Hypothalamus (tissue), 51 donors: ENCODE data around the gene ARHGEF3.

Experiments used
- DNase-seq, 51 donors: peaks; one replicate each; lab custom pipeline; 2025; lab: John Stamatoyannopoulos, UW

The ARHGEF3 gene

DNA sequence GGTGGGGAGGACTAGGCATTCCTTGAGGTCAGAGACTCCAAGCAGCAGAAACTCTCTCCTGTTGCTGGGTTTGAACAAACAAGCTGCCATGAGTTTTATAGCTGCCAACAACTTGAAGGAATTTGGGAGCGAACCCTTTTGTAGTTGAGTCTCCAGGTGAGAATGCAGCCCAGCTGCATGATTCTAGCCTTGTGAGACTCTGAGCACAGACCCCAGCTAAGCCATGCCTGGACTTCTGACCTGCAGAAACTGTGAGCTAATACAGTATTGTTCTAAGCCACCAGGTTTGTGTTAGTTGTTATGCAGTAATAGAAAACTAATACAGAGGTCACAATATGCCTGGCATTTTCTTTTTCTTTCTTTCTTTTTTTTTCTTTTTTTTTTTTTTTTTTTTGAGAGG is 112.4 kb downstream of the ARHGEF3 start:
- no peak for DNase-seq

DNA sequence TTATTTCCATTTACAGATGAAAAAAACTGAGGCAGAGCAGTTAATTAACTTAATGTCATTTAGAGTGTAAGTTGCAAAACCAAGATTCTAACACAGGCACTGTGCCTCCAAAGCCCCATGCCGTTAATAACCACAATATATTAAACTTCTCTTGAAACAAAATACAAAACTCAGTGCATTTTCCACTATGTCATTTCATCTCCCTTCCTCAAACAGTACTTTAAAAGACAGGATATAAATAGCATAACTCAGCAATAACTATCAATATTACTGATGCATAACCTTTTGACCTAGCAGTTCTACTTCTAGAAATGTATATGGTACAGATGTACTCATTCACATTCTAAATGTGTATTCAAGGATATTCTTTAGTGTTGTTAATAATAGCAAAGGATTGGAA is 113.6 kb downstream of the ARHGEF3 start:
- DNase-seq: no peak

DNA sequence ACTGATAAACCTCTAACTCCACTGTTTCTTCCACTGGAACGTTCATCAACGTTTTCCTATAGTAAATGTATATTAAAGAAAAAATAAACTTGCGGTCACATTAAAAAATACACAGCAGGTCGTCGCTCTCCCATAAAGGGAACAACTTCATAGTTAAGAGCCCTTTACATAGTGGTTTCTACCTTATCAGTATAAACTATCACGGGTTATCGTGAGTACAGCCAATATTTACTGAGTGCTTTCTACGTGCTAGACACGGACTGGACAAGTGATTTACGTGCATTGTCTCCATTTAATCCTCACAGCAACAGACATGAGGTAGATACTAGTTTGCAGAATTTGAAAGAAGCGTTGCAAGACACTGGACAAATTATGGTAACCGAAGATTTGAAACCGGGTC is 117.7 kb downstream of the ARHGEF3 start:
- DNase-seq: no peak

DNA sequence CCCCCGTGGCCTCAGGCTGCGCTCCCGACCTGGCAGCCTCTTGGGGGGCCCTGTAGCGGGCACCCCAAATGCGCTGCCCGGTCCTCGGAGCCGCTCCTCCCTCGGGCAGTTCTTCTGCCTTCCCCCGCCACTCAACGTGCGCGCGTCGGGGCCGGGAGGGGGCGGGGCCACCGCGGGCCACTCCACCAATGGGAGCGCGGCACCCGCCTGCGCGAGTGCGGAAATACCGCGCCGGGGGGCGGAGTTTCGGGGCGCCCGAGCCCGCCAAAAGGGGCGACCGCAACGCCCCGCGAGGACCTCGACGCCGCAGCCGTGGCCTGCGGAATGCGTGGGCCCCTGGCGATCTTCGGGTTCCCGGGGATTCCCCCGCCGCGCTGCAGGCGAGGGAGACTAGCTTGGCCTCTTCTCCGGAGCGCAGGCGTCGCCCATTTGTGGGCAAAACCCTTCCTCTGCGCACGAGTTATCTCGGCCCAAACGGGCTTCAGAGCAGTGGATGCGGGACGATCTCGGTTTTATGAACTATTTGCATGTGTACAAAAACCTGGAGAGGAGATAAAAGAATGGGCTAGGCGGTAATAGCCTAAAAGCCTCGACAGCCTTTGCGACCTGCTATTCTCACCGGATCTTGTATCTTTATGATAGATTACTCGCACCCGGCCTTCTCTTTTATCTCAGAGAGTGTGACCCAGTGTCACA is 118.5 kb downstream of the ARHGEF3 start, which contains the start of gene TASOR:
TSS of gene TASOR (minus strand) at position 144 of the 696 bp plus-strand sequence. CDS start 259 bp downstream, outside the sequence.
- peak in 49 of 51 donors; percentile 15 to 87 (median 67) for DNase-seq

DNA sequence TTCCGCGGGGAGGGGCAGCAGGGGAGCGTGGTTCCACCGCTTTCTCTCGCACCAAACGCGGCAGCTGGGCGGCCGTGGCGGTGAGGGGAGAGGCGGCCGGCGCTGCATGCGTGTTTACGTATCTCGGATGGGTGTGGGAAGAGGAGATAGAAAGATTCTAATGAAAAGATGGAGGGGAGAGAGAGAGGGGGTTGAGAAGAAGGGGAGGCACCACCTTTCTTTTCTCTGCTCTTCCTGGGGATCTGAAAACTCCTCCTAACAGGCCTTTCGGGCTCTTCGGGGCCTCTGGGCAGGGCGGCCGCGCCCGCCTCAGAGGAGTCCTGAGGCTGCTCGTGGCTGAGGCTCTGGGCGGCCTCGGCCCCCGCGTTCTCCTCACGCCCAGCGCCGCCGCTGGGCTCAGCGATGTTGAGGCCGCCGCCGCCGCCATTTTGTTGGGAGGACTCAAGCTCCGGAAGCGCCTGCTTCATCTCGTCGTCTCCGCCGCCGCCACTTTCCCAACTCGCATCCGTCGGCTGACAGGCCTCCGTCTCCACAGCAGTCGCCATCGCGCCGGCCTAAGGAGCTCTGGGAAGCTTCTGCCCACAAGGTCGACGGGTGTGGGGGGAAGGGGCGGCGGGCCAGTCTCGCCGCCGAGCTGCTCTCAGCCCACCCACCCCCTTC is 119.2 kb downstream of the ARHGEF3 start:
- DNase-seq: peak; percentile 6 to 87 (median 60)

DNA sequence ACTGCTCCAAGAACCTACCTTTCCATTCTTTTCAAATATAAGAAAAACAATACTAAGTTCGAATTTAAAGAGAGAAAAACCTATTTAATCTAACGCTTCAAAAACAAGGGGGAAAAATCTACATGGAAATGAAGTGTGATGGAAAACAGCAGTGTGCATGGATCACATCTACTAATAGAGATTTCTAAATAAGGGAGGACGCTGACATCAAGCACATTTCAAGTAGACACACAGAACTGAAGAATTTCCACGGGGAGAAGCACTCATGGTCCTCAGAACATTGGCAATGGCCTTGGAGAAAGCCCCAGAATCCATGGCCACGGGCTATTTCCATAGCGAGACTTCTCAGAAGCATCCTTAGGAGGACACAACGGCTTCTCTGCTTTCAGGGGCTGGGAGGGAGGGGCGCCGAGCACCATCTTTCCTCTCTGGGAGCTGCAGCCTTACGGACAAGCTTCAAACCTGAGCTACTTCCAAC is 119.7 kb downstream of the ARHGEF3 start:
- peak in 9 of 51 donors; percentile 15 to 51 (median 32) for DNase-seq

DNA sequence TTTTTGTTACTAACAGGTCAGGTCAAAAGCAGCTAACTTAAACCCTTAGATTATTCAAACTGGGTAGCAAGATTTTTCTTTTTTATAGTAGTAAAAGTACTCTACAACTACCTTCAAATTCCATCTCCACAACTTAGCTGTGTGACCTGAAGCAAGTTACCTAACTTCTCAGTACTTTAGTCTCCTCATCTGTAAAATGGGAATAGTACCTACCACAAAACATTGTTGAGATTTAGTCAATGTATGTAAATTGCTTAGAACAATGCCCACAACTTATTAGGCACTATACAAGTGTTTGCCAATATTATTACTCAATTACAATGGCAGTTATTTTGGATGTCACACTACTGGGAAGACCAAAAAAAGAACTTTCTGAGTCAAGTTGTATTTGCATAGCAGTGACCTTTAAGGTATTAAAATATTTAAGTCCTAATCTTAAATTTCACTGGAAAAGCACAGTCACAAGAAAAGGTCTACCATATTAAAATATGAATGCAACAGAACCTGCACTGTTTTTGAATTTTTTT is 121.6 kb downstream of the ARHGEF3 start:
- no peak for DNase-seq
